ENCODE measurements around the gene NFYC. TPM values are rescaled to one million over a fixed set of nuclear protein-coding genes. Genes with fewer than 3 reads are reported as not detected.
"Not testable (repeated sequence)": the region's sequence is repeated elsewhere in the genome, so short reads cannot be mapped to it uniquely, and the experiment has no call there.

NFYC gene
- polyA plus RNA-seq, 1 of the 3 experiments (the other 2 are of a cell fraction): 72.4 TPM

DNA sequence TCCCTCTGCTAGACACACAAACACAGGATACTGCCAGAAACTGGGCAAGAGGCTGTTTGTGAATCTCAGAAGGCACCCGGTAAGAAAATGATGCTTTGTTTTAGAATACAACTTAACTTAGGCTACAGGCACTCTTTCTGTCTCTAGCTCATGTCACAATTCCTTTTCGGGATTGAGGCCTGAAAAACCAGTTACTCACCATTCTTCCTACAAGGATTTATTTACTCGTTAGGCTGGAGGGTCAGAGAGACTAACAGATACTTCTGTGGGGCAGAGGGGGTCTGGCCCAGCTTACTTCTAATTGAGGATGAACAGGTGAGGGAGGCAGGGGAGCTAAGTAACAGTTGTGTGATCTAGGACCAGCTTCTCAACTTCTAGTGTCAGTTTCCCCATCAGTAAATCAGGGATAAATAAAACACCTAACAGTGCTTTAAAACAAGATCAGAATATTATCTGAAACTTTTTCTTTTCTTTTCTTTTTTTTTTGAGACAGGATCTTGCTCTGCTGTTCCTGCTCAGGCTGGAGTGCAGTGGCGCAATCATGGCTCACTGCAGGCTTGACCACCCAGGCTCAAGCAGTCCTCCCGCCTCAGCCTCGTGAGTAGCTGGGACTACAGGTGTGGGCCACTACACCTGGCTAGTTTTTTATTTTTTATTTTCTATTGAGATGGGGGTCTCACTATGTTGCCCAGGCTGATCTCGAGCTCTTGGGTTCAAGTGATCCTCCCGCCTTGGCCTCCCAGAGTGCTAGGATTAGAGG is 31.9 kb downstream of the NFYC start:
- no peak overlapping the region for H3K9ac ChIP-seq
- no peaks in the 10 kb centered on the region for H3K9me2 ChIP-seq
- no peak overlapping the region for H3K4me3 ChIP-seq (ENCODE audit: low read depth in 2 of 2, low read length in 1 of 2)
- CTCF ChIA-PET: interaction anchor here (0.9 to 3.5 kb wide), 2 partner anchors 30 to 51 kb away, joined by 3 to 10 read pairs; no protein-coding TSS in a partner anchor
- H3K36me3 ChIP-seq (replicated peaks in 1 of 2; ENCODE audit: control insufficient read depth in 1 of 2, insufficient read depth in 2 of 2, low read length in 1 of 2): peaks cover 0 to 1% of the 10 kb centered on the region in 2 experiments
- H3K4me1 ChIP-seq (ENCODE audit: control insufficient read depth in 1 of 2, insufficient read depth in 2 of 2, low read depth in 1 of 2, low read length in 1 of 2): peaks cover 0 to 6% of the 10 kb centered on the region in 2 experiments; a peak in 1 of 4 replicates
- H3K4me2 ChIP-seq: no peak overlapping the region
- WGBS (ENCODE audit: low lambda C conversion rate): 84% methylated on average over 8 of the region's 8 CpGs
- no peak for TF ChIP-seq RFX5 (IDR thresholded peaks at IDR 0.05; ENCODE audit: low read length)
- TF ChIP-seq RCOR1 (IDR thresholded peaks at IDR 0.05; ENCODE audit: low read length): no peak
- H4K20me1 ChIP-seq (ENCODE audit: insufficient read depth): peaks cover 10% of the 10 kb centered on the region; the same call in 1 of the 2 replicates
- no peaks in the 10 kb centered on the region for H3K9me3 ChIP-seq
- H3F3A ChIP-seq (replicated peaks; ENCODE audit: insufficient read depth): no peaks in the 10 kb centered on the region
- no peak overlapping the region for H3K27ac ChIP-seq (ENCODE audit: low read depth in 2 of 2, low read length in 1 of 2)
- POLR2A ChIA-PET: interaction anchor here (1.2 kb wide), 1 partner anchor 32 kb away, joined by 3 read pairs; the partner anchor contains the start of gene NFYC
- peaks cover 93% of the 10 kb centered on the region for H3K79me2 ChIP-seq (ENCODE audit: insufficient read depth)
- H3K27me3 ChIP-seq (ENCODE audit: insufficient read depth): no peaks in the 10 kb centered on the region
- DNase-seq: no peak
- H2AFZ ChIP-seq (ENCODE audit: low read depth): no peak overlapping the region

DNA sequence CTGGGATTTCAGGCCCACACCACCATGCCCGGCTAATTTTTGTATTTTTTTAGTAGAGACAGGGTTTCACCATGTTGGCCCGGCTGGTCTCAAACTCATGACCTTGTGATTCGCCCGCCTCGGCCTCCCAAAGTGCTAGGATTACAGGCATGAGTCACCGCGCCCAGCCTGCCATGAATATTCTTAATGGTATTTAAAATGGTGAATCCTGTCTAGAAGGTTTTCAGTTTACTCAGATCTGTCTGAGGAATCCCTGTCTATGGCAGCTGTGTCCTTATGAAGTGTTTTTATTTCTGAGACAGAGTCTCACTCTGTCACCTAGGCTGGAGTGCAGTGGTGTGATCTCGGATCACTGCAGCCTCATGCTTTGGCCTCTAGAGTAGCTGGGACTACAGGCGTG is 36.2 kb downstream of the NFYC start:
- H3K9me3 ChIP-seq; H3K4me3 ChIP-seq (ENCODE audit: low read depth in 2 of 2, low read length in 1 of 2); H3K9me2 ChIP-seq; DNase-seq; H3K27me3 ChIP-seq (ENCODE audit: insufficient read depth); CTCF ChIA-PET; H2AFZ ChIP-seq (ENCODE audit: low read depth); H3F3A ChIP-seq (replicated peaks; ENCODE audit: insufficient read depth); H3K4me1 ChIP-seq (ENCODE audit: control insufficient read depth in 1 of 2, insufficient read depth in 2 of 2, low read depth in 1 of 2, low read length in 1 of 2); H3K36me3 ChIP-seq (replicated peaks in 1 of 2; ENCODE audit: control insufficient read depth in 1 of 2, insufficient read depth in 2 of 2, low read length in 1 of 2); POLR2A ChIA-PET; H4K20me1 ChIP-seq (ENCODE audit: insufficient read depth); H3K9ac ChIP-seq: not testable (repeated sequence)
- Histone ChIP-seq H3K79me2 (ENCODE audit: insufficient read depth) (peaks cover 91% of the 10 kb centered on the region), H3K27ac (ENCODE audit: low read depth in 2 of 2, low read length in 1 of 2) (peak overlapping the region in 1 of 2 experiments; percentile 24; a peak in 1 of 4 replicates), H3K4me2 (peak overlapping the region; percentile 21; the same call in 1 of the 2 replicates)
- WGBS (ENCODE audit: low lambda C conversion rate): 79% methylated on average over 9 of the region's 9 CpGs
- TF ChIP-seq JUND (IDR thresholded peaks at IDR 0.05) (peak; percentile 50; the same call in 1 of the 2 replicates), FOSL2 (IDR thresholded peaks at IDR 0.05; ENCODE audit: borderline replicate concordance, low read depth) (peak; percentile 74)

DNA sequence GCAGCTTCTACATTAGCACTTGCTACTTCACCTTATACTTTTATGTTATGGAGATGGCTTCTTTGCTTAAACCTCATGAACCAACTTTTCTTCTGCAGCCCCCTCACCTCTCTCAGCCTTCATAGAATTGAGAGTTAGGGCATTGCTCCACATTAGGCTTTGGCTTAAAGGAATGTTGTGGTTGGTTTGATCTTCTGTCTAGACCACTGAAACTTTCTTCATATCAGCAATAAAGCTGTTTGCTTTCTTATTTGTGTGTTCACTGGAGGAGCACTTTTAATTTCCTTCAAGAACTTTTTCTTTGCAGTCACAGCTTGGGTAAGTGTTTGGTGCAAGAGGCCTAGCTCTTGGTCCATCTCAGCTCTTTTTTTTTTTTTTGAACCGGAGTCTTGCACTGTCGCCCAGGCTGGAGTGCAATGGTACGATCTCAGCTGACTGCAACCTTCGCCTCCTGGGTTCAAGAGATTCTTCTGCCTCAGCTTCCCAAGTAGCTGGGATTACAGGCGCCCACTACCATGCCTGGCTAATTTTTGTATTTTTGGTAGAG is 37.9 kb downstream of the NFYC start:
- not testable (repeated sequence) for H3F3A ChIP-seq (replicated peaks; ENCODE audit: insufficient read depth); H3K4me3 ChIP-seq (ENCODE audit: low read depth in 2 of 2, low read length in 1 of 2); H3K27ac ChIP-seq (ENCODE audit: low read depth in 2 of 2, low read length in 1 of 2); H3K4me1 ChIP-seq (ENCODE audit: control insufficient read depth in 1 of 2, insufficient read depth in 2 of 2, low read depth in 1 of 2, low read length in 1 of 2); H3K9ac ChIP-seq; H3K36me3 ChIP-seq (replicated peaks in 1 of 2; ENCODE audit: control insufficient read depth in 1 of 2, insufficient read depth in 2 of 2, low read length in 1 of 2); H3K9me3 ChIP-seq; H3K9me2 ChIP-seq; H3K4me2 ChIP-seq; H3K27me3 ChIP-seq (ENCODE audit: insufficient read depth); DNase-seq; H2AFZ ChIP-seq (ENCODE audit: low read depth); H4K20me1 ChIP-seq (ENCODE audit: insufficient read depth)
- 97% methylated on average over 5 of the region's 5 CpGs for WGBS (ENCODE audit: low lambda C conversion rate)
- ChIA-PET CTCF (interaction anchor here (1.6 kb wide), 1 partner anchor 10 kb away, joined by 7 read pairs; no protein-coding TSS in a partner anchor), POLR2A (interaction anchor here (0.6 kb wide), 1 partner anchor 40 kb away, joined by 3 read pairs; no protein-coding TSS in a partner anchor)
- peaks cover 88% of the 10 kb centered on the region for H3K79me2 ChIP-seq (ENCODE audit: insufficient read depth)

Data from SK-N-SH (cell line).